ENCODE results near the gene PTK7.
"Not testable (repeated sequence)": the region's sequence is repeated elsewhere in the genome, so short reads cannot be mapped to it uniquely, and the experiment has no call there.

The PTK7 gene

GRCh38 chr6:43128926-43129325 lies 52.8 kb downstream of the PTK7 start:
- H3K79me2 ChIP-seq (ENCODE audit: insufficient read depth, low read depth): no peaks in the 10 kb centered on the region
- no peak overlapping the region for H3K4me2 ChIP-seq
- H3K4me3 ChIP-seq (IDR thresholded peaks at IDR 0.05; ENCODE audit: insufficient read depth, low read depth, low read length): no peak overlapping the region
- H2AFZ ChIP-seq (ENCODE audit: low read depth): no peak overlapping the region
- no peak for TF ChIP-seq CTCF (conservative IDR thresholded peaks at IDR 0.05; ENCODE audit: low read depth, low read length)
- no peaks in the 10 kb centered on the region for H3K27me3 ChIP-seq (ENCODE audit: insufficient read depth, low read depth)
- H3K4me1 ChIP-seq (ENCODE audit: low read depth, poor library complexity, severe bottlenecking): no peaks in the 10 kb centered on the region
- H3K9ac ChIP-seq: no peak overlapping the region
- H3K36me3 ChIP-seq (ENCODE audit: insufficient read depth): no peaks in the 10 kb centered on the region
- no peak overlapping the region for H3K27ac ChIP-seq
- H4K20me1 ChIP-seq (ENCODE audit: insufficient read depth): no peaks in the 10 kb centered on the region

DNA sequence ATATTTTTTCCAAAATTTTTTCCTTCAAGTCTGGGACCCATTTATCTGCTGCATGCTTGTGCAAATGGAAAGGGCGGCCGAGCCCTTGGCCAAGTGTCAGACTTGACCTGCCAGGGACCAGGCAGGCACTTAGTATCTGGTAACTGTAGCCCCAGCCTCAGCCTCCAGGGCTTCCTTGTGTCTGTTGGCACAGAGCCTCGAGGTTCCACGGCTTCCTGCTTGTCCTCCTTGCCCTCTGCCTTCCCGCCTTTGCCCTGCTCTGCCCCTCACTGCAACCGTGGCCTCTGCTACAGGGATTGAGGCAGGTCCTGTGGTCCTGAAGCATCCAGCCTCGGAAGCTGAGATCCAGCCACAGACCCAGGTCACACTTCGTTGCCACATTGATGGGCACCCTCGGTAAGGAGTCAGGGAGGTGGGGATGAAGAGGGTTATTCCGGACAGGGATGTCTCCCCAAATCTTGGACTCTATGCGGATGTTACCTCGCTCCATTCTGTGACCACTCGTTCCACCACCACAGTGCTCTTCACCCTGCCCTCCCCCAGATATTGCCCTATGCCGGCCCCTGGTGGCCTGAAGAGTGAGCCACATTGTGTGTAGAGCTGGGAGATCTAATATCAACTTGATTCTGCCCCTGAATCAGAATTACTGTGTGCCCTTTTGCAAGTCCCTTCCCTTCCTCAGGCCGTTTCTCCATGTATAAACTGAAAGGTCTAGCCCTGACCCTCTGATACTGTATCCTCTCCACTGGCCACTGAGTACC lies 53.5 kb downstream of the PTK7 start:
- no peaks in the 10 kb centered on the region for H3K36me3 ChIP-seq (ENCODE audit: insufficient read depth)
- no peak overlapping the region for H3K4me3 ChIP-seq (IDR thresholded peaks at IDR 0.05; ENCODE audit: insufficient read depth, low read depth, low read length)
- no peaks in the 10 kb centered on the region for H3K4me1 ChIP-seq (ENCODE audit: low read depth, poor library complexity, severe bottlenecking)
- no peaks in the 10 kb centered on the region for H4K20me1 ChIP-seq (ENCODE audit: insufficient read depth)
- H3K27me3 ChIP-seq (ENCODE audit: insufficient read depth, low read depth): no peaks in the 10 kb centered on the region
- no peaks in the 10 kb centered on the region for H3K79me2 ChIP-seq (ENCODE audit: insufficient read depth, low read depth)
- peak; percentile 53 for TF ChIP-seq CTCF (conservative IDR thresholded peaks at IDR 0.05; ENCODE audit: low read depth, low read length)
- H2AFZ ChIP-seq (ENCODE audit: low read depth): peak overlapping the region; percentile 21; the same call in 1 of the 2 replicates
- H3K4me2 ChIP-seq: no peak overlapping the region
- no peak overlapping the region for H3K27ac ChIP-seq
- no peak overlapping the region for H3K9ac ChIP-seq

- Histone ChIP-seq H3K9ac (no peak overlapping the region), H4K20me1 (ENCODE audit: insufficient read depth) (no peaks in the 10 kb centered on the region), H2AFZ (ENCODE audit: low read depth) (no peak overlapping the region), H3K4me3 (IDR thresholded peaks at IDR 0.05; ENCODE audit: insufficient read depth, low read depth, low read length) (no peak overlapping the region), H3K4me2 (no peak overlapping the region), H3K27ac (no peak overlapping the region), H3K36me3 (ENCODE audit: insufficient read depth) (no peaks in the 10 kb centered on the region), H3K4me1 (ENCODE audit: low read depth, poor library complexity, severe bottlenecking) (no peaks in the 10 kb centered on the region), H3K27me3 (ENCODE audit: insufficient read depth, low read depth) (no peaks in the 10 kb centered on the region), H3K79me2 (ENCODE audit: insufficient read depth, low read depth) (no peaks in the 10 kb centered on the region)
- no peak for TF ChIP-seq CTCF (conservative IDR thresholded peaks at IDR 0.05; ENCODE audit: low read depth, low read length)
Measured at GRCh38 chr6:43130429-43130828, 54.3 kb downstream of the PTK7 start.

DNA sequence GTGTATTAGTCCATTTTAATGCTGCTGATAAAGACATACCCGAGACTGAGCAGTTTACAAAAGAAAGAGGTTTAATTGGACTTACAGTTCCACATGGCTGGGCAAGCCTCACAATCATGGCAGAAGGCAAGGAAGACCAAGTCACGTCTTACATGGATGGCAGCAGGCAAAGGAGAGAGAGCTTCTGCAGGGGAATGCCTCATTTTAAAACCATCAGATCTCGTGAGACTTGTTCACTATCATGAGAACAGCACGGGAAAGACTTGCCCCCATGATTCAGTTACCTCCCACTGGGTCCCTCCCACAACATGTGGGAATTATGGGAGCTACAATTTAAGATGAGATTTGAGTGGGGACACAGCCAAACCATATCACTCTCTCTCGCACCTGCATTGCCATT lies 55.3 kb downstream of the PTK7 start:
- H3K4me3 ChIP-seq (IDR thresholded peaks at IDR 0.05; ENCODE audit: insufficient read depth, low read depth, low read length); H3K27me3 ChIP-seq (ENCODE audit: insufficient read depth, low read depth); H3K36me3 ChIP-seq (ENCODE audit: insufficient read depth); H4K20me1 ChIP-seq (ENCODE audit: insufficient read depth); H3K27ac ChIP-seq; H2AFZ ChIP-seq (ENCODE audit: low read depth); H3K4me1 ChIP-seq (ENCODE audit: low read depth, poor library complexity, severe bottlenecking); H3K9ac ChIP-seq; H3K79me2 ChIP-seq (ENCODE audit: insufficient read depth, low read depth); H3K4me2 ChIP-seq: not testable (repeated sequence)

- Histone ChIP-seq H4K20me1 (ENCODE audit: insufficient read depth) (no peaks in the 10 kb centered on the region), H3K27ac (no peak overlapping the region), H2AFZ (ENCODE audit: low read depth) (no peak overlapping the region), H3K9ac (no peak overlapping the region), H3K4me2 (no peak overlapping the region), H3K36me3 (ENCODE audit: insufficient read depth) (no peaks in the 10 kb centered on the region), H3K4me3 (IDR thresholded peaks at IDR 0.05; ENCODE audit: insufficient read depth, low read depth, low read length) (no peak overlapping the region), H3K27me3 (ENCODE audit: insufficient read depth, low read depth) (no peaks in the 10 kb centered on the region), H3K79me2 (ENCODE audit: insufficient read depth, low read depth) (no peaks in the 10 kb centered on the region), H3K4me1 (ENCODE audit: low read depth, poor library complexity, severe bottlenecking) (no peaks in the 10 kb centered on the region)
- no peak for TF ChIP-seq CTCF (conservative IDR thresholded peaks at IDR 0.05; ENCODE audit: low read depth, low read length)
Measured at GRCh38 chr6:43138267-43138666, 62.2 kb downstream of the PTK7 start.

DNA sequence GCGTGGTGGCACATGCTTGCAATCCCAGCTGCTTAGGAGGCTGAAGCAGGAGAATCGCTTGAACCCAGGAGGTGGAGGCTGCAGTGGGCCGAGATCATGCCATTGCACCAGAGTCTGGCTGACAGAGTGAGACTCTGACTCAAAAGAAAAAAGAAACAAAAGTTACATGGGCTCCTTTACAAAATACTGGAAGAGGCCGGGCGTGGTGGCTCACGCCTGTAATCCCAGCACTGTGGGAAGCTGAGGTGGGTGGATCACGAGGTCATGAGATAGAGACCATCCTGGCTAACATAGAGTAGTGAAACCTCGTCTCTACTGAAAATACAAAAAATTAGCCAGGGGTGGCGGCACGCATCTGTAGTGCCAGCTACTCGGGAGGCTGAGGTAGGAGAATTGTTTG lies 63.9 kb downstream of the PTK7 start:
- H3K4me2 ChIP-seq; H3K9ac ChIP-seq; H3K27ac ChIP-seq; H2AFZ ChIP-seq (ENCODE audit: low read depth); H3K27me3 ChIP-seq (ENCODE audit: insufficient read depth, low read depth); H3K79me2 ChIP-seq (ENCODE audit: insufficient read depth, low read depth); H3K4me3 ChIP-seq (IDR thresholded peaks at IDR 0.05; ENCODE audit: insufficient read depth, low read depth, low read length); H3K4me1 ChIP-seq (ENCODE audit: low read depth, poor library complexity, severe bottlenecking); H3K36me3 ChIP-seq (ENCODE audit: insufficient read depth); H4K20me1 ChIP-seq (ENCODE audit: insufficient read depth): not testable (repeated sequence)
